ENCODE measurements around the gene KMT2A.
"Not testable (repeated sequence)": the region's sequence is repeated elsewhere in the genome, so short reads cannot be mapped to it uniquely, and the experiment has no call there.

KMT2A gene

DNA sequence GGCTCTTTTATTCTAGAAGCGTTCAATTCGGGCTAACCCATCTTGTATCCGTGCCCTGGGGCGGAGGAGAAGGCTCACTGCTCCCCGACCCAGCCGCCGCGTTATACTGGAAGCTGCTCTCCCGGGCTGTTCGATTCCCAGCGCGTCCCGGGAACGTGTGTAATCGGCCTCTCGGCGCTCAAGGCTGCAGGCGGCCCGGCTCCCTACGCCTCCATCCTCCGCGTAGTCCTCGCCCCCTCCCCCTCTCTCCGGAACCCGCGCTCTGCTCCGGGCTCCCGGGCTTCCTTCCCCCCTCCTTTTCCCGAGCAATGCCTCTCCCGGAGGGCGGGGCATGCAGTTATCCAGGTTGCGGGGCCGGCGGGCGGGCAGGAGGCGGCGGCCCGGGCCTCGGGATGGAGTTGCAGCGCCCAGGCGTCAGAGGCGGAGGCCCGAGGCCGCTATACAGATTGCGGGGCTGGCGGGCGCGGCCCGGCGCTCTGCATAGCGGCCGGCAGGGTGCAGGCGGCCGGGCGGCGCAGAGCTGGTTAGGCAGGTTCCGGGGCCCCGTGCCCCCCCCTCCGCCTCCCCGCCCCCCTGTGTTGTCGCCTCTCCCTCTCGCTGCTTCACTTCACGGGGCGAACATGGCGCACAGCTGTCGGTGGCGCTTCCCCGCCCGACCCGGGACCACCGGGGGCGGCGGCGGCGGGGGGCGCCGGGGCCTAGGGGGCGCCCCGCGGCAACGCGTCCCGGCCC, at the start of gene KMT2A:
Gene KMT2A, plus strand, starts transcription at position 600 of the 732 bp plus-strand sequence. Its CDS starts 21 bp downstream, at position 621.
- peak; percentile 89 for DNase-seq

- DNase-seq, result no peak
These were observed 40.2 kb upstream of the KMT2A start for GRCh38 chr11:118396097-118396501.

DNA sequence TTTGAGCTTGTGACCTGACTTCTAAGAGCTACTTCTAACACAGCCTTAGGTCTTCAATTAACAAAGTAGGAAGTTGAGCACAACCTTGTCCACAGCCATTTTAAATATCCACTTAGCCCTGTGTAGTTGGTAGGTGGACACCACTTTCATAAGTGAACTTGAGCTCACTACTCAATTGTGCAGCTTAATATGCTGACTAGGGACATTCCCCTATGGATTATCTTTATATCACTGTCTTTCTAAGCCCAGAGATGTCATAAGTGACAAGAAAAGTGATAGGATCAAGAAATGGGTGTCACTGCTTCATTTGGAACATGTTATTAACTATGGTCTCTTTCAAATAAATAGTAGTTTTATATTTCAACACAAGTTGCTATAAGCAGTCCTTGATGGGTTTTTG, 38.8 kb upstream of the KMT2A start:
- no peak for DNase-seq

GRCh38 chr11:118398791-118399559, 37.3 kb upstream of the KMT2A start:
- peak; percentile 16 to 32 for DNase-seq

DNA sequence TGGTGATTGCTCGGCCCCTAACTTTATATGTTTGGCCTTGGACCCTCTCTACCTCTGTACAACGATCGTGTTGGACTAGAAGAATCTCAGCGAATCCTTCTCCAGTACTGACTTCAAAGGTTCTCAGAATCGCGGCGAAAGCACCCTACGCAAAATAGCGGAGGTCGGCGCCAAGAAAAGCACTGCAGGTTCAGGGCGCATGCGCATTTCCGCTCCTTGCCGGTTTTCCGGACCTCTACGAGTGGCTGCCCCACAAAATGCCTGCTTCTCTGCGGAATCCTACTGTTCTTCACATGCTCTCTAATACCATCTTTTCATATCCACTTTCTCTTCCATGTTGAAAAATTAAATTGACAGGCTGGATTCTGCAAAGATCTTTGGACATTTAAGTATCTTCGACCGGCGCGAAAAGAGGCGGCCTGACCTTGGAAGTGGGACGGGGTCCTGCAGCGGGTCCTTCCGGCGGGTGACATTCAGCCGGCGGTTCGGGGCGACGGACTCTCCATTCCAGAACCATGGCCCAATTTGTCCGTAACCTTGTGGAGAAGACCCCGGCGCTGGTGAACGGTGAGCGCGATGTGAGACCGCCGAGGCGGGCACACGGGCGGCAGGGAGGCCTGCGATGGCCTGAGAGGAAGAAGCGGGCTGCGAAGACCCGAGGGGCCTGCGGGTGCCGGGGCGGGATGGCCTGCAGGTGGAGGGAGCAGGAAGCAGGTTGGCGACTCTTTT, 35.0 kb upstream of the KMT2A start, which contains the start of gene ATP5MG:
Gene ATP5MG, plus strand, starts transcription at position 456 of the 729 bp plus-strand sequence. Its CDS starts 60 bp downstream, at position 516.
- DNase-seq, result peak; percentile 89 to 90

DNA sequence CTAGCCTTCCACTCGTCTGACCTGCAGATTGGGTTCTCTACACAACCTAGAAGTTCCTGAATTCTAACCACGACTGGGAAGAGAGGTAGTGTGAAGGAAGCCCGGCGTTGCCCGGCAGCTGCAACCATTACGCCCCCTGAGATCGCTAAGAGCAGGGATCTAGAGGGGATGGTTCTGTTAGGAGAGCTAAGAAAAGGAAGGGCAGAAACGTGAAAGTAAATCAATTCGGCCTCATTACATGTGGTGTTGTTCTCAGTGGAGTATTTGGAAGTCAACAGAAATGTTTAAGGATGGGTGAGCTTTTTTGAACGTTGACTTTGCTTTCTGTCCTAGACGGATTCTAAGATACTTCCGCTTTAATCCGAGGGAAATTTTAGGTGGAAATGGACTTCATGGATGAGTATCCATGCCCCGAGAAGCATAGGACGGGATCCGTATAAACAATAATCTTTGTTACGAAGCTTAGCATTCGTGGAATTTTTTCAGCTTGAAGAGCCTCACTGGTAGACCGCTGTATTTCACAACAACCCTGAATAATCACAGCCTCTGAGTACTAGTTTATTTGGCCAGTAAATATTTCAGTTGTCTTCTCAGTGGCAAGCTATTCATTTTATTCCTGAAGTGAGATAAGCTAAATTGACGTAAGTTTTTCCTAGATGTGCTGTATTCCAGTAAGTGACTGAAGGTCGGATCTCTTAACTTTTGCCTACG, 34.3 kb upstream of the KMT2A start:
- DNase-seq, result no peak

DNA sequence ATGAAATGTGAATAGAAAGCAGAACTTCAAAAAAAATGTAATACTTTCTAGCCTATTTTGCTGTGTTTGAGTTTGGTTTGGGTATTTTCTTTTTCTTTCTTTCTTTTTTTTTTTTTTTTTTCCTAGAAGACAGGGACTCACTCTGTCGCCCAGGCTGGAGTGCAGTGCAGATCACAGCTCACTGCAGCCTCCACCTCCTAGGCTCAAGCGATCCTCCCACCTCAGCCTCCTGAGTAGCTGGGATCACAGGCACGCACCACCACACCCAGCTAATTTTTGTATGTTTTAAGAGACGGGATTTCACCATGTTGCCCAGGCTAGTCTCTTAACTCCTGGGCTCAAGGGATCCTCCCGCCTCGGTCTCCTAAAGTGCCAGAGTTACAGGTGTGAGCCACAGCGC, 33.7 kb upstream of the KMT2A start:
- DNase-seq, result not testable (repeated sequence)

DNA sequence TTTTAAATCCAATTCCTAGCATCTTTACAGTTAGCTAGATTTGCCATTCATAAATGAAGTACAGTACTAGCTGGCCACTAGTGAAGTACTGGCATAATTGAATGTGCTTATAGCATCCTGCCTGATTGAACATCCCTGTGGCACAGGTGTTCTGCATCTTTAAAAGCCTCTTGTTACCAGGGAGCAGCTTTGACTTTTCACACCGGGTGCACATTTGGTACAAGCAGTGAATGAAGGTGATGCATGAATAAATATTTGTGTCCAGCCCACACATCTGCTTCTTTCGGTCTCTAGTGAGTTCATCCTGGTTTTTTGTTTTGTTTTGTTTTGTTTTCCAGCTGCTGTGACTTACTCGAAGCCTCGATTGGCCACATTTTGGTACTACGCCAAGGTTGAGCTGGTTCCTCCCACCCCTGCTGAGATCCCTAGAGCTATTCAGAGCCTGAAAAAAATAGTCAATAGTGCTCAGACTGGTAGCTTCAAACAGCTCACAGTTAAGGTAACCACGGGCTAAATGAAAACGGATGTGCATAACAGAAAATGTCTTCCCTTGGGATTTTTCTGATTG, 29.6 kb upstream of the KMT2A start:
- DNase-seq, result no peak

DNA sequence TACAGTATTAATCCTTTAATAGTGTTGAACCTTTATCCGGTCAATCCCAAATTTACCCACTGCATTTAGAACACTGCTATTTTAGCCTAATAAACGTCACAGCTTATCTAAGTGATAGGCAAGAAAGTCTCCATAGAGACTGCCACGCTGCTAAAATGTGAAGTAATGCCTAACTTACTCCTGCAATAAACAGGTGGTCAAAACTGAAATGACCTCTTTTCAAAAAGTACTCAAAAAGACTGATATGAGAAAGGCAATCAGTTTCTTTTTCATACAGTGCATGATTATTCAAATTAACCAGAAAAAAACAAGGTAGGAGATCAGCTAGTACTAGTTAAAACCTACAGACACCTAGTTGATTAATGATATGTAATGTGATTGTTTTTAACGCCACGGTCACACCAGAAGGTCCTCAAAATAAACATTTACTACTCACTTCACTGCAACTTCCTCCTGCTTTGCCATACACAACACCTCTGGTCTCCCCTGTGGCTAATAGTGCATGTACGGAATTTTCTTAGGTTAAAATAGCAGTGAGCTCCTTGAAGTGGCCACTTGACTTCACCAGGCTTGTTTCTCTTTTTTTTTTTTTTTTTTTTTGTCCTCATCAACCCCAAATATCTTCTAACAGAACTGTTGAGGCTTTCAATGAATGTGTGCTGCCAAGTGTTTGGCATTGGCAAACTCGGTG, 26.1 kb upstream of the KMT2A start:
- DNase-seq, result no peak

GRCh38 chr11:118411530-118411929, 24.8 kb upstream of the KMT2A start:
- DNase-seq, result no peak

DNA sequence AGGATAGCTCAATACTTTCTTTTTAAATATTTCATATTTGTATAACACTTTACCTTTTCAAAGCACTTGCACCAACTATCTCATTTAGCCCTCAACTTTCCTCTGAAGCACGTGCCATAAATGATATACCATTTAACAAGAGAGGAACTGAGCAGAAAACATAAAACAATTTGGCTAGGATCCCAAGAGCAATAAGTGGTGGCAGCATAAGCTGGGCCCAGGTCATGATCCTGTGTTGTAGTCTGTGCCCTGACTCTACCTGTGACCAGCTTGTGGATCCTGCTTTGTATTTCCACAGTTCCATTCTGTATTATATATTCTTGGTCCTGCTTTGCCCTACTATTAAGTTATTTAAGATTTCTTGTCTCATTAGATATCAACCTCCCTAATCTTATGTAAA, 23.4 kb upstream of the KMT2A start:
- no peak for DNase-seq

DNA sequence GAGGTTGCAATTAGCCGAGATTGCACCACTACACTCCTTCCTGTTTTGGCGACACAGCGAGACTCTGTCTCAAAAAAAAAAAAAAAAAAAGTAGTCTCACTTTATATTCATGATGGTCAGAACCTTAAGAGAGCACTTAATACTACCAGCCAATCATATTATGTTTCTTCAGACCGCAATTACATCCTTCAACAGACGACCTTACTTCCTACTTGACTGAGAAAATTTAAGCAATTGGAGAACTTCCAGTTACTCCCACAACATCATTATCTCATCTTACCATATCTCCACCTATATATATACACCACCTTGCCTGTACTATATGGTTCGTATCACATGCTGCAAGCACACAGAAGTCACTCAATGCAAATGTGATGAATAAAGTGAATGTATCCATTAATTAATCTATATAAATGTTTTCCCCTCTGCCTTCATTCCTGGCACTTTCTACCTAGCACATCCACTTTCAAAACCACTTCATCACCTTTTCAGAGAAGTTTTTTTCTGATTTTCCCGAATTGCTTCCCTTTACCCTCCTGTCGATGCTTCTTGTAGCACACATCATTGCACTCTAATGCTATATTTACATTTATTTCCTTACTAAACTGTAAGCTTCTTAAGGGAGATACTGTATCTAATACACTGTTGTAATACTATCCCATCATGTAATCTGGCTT, 21.1 kb upstream of the KMT2A start:
- DNase-seq, result no peak

DNA sequence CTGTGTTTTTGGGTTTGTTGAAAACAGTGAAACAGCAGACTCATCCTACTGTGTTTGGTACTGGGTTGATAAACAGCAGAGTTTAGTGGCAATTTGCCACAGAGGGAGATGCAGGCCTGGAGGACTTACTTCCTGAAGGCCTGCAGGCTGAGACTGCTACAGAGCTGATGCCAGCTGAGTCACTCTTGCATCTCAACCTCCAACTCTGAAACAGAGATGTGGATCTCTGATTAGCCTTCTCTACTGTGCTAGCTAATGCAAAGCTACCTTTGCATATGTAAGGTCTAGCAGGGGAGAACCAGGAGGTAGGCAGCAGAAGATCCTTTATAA, 20.6 kb upstream of the KMT2A start:
- no peak for DNase-seq

- DNase-seq, result not testable (repeated sequence)
These were observed 19.4 kb upstream of the KMT2A start for GRCh38 chr11:118416900-118417299.

GRCh38 chr11:118417801-118418200, 18.5 kb upstream of the KMT2A start:
- DNase-seq, result no peak

DNA sequence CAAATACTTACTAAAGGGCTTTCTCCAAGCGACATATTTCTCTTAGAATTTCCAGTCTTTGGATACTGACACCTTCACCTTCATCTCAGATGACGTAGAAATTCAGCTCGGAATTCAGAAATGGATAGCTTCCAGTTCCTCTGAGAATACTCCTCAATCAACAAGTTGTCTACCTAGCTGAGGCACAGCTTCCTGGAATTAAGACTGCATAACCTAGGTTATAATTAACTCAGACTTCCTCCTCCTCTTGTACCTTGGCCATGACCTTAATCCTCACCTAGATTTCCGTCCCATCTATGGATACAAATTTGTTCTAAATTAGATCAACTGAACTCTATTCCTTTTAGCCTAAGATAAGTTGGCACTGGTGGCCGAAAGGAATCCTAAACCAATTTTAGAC, 17.5 kb upstream of the KMT2A start:
- DNase-seq, result no peak

- no peak for DNase-seq
These were observed 8.6 kb upstream of the KMT2A start for GRCh38 chr11:118427707-118428106.

GRCh38 chr11:118430956-118431355, 5.3 kb upstream of the KMT2A start:
- DNase-seq, result no peak

DNA sequence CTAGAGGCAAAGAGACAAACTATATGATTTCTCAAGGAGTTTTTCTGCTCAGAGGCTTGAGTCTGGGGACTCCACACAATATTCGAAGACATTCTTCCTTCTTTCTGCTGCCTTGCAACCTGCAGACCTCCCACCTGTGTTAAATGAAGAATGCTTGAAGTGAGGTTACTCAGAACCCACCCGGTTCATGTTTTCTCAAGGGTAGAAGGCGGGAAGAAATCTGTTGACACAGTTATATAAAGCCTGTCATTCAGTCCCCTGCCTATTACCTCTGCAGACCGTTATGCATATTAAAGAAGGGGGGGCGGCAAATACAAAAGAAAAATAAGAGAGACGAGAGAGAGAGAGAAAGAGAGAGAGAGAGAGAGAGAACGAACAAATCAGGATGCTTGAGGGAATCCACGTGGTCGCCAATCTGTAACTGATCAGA, 2.2 kb upstream of the KMT2A start:
- DNase-seq, result no peak

GRCh38 chr11:118434553-118435289, 1.6 kb upstream of the KMT2A start:
- DNase-seq, result peak; percentile 34 to 40

All from activated CD4-positive, alpha-beta T cell treated with anti-CD3 and anti-CD28 coated beads, Interleukin-2, amount 50 U/mL, for 4 hours (primary cell).